Heart left ventricle (tissue), 13 donors: Measurements from ENCODE around the gene NOS1AP.

Experiments used
- POLR2A ChIP-seq, 2 donors: fragments of 450-650 bp; IDR thresholded peaks; one replicate each; pipeline ENCODE4 v1.6.1; 2017; ENCODE audit warnings: antibody characterized with exemption in 2 of 2, mild to moderate bottlenecking in 2 of 2, moderate library complexity in 2 of 2
- TF ChIP-seq, protein P1 (sequence below), 12 donors: fragments of 200-600 bp; sonication (generic) in 4 of 12; IDR thresholded peaks; one replicate each; pipeline versions ENCODE4 v1.5.0 to v1.8.0; 2018 to 2022; ENCODE audit warnings: antibody characterized with exemption in 12 of 12, mild to moderate bottlenecking in 5 of 12
- donor health status: ischemic (EF 13 %, LVEDD 7.1; RV severe dilation, severe dysfunction).
- donor health status: DM: no; HTN: yes; CAD: no.
- donor health status: DM: no; HTN: no; CAD: no.
- donor health status: ischemic (EF 25% LVEDD 6.9; RV normal size, moderate dysfunction).
- donor health status: ischemic (EF 25% LVEDD 5.7; RV mildly dilated, moderate dysfunction).
- donor health status: ischemic (EF 35%, LVEDD 5.7; RV mildly dilated, moderate dysfunction).
- donor health status: nonischemic (EF 11% LVEDD 7.7; RV severe dilation, severe dysfunction).
- donor health status: DM: yes; HTN: yes; CAD: no.
- donor health status: PGD.
- donor health status: ischemic (EF 29% LVEDD 5.4; RV normal size, mild dysfunction).
- donor health status: nonischemic (EF 23%, LVEDD 6.1; RV moderate dilation, normal function).

GRCh38 chr1:162200096-162200847, 130.8 kb downstream of the NOS1AP start:
- no peak for TF ChIP-seq POLR2A (IDR thresholded peaks at IDR 0.05)
- TF ChIP-seq, protein P1, sequence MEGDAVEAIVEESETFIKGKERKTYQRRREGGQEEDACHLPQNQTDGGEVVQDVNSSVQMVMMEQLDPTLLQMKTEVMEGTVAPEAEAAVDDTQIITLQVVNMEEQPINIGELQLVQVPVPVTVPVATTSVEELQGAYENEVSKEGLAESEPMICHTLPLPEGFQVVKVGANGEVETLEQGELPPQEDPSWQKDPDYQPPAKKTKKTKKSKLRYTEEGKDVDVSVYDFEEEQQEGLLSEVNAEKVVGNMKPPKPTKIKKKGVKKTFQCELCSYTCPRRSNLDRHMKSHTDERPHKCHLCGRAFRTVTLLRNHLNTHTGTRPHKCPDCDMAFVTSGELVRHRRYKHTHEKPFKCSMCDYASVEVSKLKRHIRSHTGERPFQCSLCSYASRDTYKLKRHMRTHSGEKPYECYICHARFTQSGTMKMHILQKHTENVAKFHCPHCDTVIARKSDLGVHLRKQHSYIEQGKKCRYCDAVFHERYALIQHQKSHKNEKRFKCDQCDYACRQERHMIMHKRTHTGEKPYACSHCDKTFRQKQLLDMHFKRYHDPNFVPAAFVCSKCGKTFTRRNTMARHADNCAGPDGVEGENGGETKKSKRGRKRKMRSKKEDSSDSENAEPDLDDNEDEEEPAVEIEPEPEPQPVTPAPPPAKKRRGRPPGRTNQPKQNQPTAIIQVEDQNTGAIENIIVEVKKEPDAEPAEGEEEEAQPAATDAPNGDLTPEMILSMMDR (IDR thresholded peaks at IDR 0.05) = no peak
